Measurements from ENCODE around the gene C12orf57.
A peak's percentile ranks its signal among the peaks of the same experiment; 100 is the strongest.

DNA sequence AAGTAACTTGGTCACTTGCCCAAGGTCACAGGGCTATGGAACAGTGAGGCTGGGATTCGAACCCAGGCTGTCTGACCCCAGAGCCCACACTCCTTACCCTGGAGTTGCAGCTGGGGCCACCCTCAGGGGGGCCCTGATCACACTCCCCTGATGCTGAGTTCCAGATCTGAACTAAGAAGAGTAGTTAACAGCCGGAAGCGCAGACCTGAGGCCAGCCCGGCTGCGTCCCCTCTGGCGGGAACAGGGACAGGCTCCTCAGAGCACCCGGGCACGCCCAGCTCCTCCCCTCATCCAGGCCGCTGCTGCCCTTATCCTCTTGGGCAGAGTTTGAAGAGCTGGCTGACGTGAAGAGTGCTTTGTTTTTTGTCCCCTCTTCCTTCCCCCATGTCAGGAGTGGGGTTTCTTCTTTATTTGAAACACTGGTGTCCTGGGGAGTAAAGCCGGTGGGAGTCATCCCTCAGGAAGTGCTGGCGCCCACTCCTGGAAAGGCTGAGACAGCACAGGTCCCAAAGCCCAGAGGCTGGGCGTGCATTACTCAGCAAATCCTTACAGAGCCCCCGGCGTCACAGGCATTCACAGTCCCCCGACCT, 18.0 kb downstream of the C12orf57 start:
- TF ChIP-seq EZH2 (IDR thresholded peaks at IDR 0.05; ENCODE audit: borderline replicate concordance, insufficient read depth, low read length, poor library complexity, severe bottlenecking) (no peak), CTCF (IDR thresholded peaks at IDR 0.05; ENCODE audit: poor library complexity, severe bottlenecking) (peak; percentile 39), EP300 (conservative IDR thresholded peaks at IDR 0.05; ENCODE audit: poor library complexity, severe bottlenecking) (no peak)
- TF ChIP-seq, protein P1, sequence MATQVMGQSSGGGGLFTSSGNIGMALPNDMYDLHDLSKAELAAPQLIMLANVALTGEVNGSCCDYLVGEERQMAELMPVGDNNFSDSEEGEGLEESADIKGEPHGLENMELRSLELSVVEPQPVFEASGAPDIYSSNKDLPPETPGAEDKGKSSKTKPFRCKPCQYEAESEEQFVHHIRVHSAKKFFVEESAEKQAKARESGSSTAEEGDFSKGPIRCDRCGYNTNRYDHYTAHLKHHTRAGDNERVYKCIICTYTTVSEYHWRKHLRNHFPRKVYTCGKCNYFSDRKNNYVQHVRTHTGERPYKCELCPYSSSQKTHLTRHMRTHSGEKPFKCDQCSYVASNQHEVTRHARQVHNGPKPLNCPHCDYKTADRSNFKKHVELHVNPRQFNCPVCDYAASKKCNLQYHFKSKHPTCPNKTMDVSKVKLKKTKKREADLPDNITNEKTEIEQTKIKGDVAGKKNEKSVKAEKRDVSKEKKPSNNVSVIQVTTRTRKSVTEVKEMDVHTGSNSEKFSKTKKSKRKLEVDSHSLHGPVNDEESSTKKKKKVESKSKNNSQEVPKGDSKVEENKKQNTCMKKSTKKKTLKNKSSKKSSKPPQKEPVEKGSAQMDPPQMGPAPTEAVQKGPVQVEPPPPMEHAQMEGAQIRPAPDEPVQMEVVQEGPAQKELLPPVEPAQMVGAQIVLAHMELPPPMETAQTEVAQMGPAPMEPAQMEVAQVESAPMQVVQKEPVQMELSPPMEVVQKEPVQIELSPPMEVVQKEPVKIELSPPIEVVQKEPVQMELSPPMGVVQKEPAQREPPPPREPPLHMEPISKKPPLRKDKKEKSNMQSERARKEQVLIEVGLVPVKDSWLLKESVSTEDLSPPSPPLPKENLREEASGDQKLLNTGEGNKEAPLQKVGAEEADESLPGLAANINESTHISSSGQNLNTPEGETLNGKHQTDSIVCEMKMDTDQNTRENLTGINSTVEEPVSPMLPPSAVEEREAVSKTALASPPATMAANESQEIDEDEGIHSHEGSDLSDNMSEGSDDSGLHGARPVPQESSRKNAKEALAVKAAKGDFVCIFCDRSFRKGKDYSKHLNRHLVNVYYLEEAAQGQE (IDR thresholded peaks at IDR 0.05; ENCODE audit: borderline replicate concordance) = no peak
